Limb (tissue), 2 donors: ENCODE data around the gene DHRS1.

Source experiments
- DNase-seq, 2 donors: peaks; one replicate each; pipeline ENCODE4 v3.0.0-alpha.2; 2016; ENCODE audit errors: extremely low spot score in 2 of 2

The DHRS1 gene

GRCh38 chr14:24283796-24284460, 15.7 kb downstream of the DHRS1 start:
- no peak for DNase-seq

- no peak for DNase-seq
Measured at GRCh38 chr14:24282736-24283135, 16.8 kb downstream of the DHRS1 start.

- DNase-seq, result no peak
Measured at GRCh38 chr14:24281636-24282035, 17.9 kb downstream of the DHRS1 start.

- DNase-seq, result no peak
Measured at GRCh38 chr14:24280797-24281460, 18.7 kb downstream of the DHRS1 start.

- no peak for DNase-seq
Measured at GRCh38 chr14:24279301-24280186, 20.0 kb downstream of the DHRS1 start.

- DNase-seq, result no peak
Measured at GRCh38 chr14:24278424-24278823, 21.2 kb downstream of the DHRS1 start.

GRCh38 chr14:24277606-24278321, 21.8 kb downstream of the DHRS1 start:
- DNase-seq, result no peak

- no peak for DNase-seq
Measured at GRCh38 chr14:24277071-24277470, 22.5 kb downstream of the DHRS1 start.

- DNase-seq, result no peak
Measured at GRCh38 chr14:24274101-24274543, 25.5 kb downstream of the DHRS1 start.

- DNase-seq, result no peak
Measured at GRCh38 chr14:24273422-24273998, 26.1 kb downstream of the DHRS1 start.

GRCh38 chr14:24272467-24272866, 27.1 kb downstream of the DHRS1 start:
- DNase-seq, result no peak

GRCh38 chr14:24271834-24272263, 27.7 kb downstream of the DHRS1 start:
- no peak for DNase-seq

GRCh38 chr14:24271134-24271833, 28.3 kb downstream of the DHRS1 start, which contains the start of gene RABGGTA:
Gene RABGGTA, minus strand, starts transcription at chr14:24271597. Its CDS starts 482 bp downstream, at chr14:24271115.
- peak; percentile 92 for DNase-seq

GRCh38 chr14:24270537-24271133, 28.9 kb downstream of the DHRS1 start:
- DNase-seq, result no peak

GRCh38 chr14:24269910-24270536, 29.6 kb downstream of the DHRS1 start:
- DNase-seq, result no peak

GRCh38 chr14:24269368-24269767, 30.2 kb downstream of the DHRS1 start:
- no peak for DNase-seq

- DNase-seq, result no peak
Measured at GRCh38 chr14:24268225-24268624, 31.4 kb downstream of the DHRS1 start.

- no peak for DNase-seq
Measured at GRCh38 chr14:24267516-24267915, 32.1 kb downstream of the DHRS1 start.
